Subcutaneous adipose tissue (tissue), 4 donors: ENCODE measurements around the gene TGM1. TPM values are rescaled to one million over a fixed set of nuclear protein-coding genes. Genes with fewer than 3 reads are reported as not detected.

Source experiments
- total RNA-seq, 4 donors: library from RNA; depleted of rRNA; stranded (reverse); fragments of >200 nt; gene quantifications; one replicate each; pipeline ENCODE4 v1.1.0, GENCODE V29; 2016
- TF ChIP-seq, protein P1 (sequence below): fragments of 450-650 bp; IDR thresholded peaks from one replicate; pipeline ENCODE4 v1.5.1; 2016; ENCODE audit warnings: low read depth, mild to moderate bottlenecking, control low read depth, antibody characterized with exemption, moderate library complexity

TGM1 gene
- total RNA-seq, 4 donors from 2014 or later: 0.49 to 1.3 (median 0.85) TPM; not detected in 1

DNA sequence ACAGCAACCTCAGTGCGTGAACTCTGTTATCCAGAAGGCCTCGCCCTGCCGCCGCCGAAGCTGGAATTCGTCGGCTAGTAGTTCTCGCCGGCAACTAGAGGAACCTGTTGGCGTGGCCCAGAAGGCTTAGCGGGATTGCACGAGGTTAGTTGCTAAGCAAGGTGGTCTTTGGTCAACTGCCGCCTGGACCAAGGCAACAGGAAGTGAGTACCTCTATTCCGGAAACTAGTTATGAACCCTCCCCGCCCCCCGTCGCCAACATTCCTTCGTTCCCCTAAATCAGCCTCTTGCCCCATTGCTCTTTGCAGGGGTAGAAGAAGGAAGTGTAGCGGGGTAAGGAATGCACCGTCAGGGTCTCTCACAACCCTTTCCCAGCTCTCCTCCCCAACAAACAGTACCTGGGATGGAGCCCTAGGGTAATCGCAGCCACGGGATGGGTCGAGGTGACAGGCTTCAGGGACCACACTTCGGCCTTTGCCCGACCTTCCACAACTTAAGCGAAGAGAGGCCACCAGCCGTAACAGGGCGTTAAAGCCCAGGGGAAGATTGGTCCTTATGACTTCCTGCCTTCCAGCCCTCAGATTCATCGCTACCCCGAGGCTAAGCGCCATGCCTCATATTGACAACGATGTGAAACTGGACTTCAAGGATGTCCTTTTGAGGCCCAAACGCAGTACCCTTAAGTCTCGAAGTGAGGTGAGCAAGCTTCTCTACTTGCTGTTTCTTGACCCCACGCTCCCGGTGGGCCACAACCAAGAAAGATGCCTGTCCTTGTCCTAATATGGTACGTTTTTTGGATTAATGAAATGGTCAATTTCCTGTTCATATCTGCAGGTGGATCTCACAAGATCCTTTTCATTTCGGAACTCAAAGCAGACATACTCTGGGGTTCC is 30.1 kb downstream of the TGM1 start, which contains the start of gene GMPR2:
Gene GMPR2, plus strand, starts transcription at position 285 of the 893 bp plus-strand sequence. Its CDS starts 325 bp downstream, at position 610.
- TF ChIP-seq, protein P1, sequence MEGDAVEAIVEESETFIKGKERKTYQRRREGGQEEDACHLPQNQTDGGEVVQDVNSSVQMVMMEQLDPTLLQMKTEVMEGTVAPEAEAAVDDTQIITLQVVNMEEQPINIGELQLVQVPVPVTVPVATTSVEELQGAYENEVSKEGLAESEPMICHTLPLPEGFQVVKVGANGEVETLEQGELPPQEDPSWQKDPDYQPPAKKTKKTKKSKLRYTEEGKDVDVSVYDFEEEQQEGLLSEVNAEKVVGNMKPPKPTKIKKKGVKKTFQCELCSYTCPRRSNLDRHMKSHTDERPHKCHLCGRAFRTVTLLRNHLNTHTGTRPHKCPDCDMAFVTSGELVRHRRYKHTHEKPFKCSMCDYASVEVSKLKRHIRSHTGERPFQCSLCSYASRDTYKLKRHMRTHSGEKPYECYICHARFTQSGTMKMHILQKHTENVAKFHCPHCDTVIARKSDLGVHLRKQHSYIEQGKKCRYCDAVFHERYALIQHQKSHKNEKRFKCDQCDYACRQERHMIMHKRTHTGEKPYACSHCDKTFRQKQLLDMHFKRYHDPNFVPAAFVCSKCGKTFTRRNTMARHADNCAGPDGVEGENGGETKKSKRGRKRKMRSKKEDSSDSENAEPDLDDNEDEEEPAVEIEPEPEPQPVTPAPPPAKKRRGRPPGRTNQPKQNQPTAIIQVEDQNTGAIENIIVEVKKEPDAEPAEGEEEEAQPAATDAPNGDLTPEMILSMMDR: no peak

DNA sequence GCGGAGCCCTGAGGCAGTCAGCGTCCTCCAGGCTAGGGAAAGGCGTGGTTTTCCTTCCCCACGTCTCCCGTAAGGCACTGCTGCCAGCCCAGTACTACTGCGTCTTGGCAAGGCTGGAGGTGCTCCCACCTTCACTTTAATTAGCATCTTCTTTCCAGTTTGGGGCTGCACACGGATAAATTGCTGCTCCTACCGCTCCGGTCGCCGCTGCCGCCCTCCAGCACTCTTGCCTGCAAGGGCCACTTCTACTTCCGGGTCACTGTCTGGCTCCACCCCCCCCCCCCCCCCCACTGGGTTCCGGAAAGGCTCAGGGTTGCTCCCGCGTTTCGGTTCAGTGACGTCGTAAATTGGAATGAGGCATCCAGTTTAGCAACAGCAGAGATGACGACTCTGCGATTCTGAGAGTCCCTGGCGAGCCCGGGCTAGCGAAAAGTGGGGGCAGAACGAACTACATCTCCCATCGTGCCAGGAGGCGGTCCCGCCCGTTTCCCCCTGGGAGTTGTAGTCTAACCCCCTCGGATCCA is 30.8 kb downstream of the TGM1 start, which contains the start of gene NEDD8:
Gene NEDD8, minus strand, starts transcription at position 247 of the 524 bp plus-strand sequence. Its CDS starts 100 bp downstream, at position 147.
- TF ChIP-seq, protein P1: no peak

DNA sequence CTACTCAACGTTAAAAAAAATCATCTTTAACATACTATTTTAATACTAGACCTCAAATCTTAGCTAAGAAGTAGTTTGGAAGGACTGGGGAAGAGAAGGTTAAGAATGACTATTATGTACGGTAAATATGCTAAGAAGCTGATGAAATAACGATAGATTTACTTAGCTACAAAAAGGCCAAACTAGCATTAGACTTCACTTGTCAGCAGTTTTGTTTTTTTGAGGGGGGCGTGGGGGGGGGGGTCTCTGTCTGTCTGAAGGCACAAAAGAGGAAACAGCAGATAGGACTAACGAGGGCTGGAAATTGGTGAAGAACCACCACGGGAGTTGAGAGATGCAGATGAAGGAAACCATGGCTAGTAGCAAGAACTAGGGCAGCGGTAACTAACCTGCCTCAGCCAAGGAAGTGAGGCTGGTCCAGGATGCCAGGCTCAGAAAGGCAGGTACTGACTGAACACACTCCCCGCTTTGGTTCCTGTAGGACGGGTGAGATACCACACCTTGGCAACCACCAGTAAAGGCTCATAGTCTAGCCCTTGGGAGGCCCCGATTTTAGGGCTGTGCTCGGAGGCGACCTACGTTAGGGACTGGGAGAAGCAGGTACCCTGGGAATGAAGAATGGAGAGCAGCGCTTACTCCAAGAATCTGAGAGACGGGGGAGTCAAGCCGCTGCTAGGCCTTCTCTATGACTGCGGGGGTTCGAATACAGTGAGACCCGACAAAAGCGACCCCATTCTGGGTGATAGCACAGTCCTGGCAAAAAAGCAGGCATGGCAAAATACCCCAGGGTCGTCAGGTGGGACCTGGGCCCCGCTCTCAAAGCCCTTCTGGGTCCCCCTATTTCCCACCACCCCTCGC is 31.5 kb downstream of the TGM1 start:
- TF ChIP-seq, protein P1: no peak

DNA sequence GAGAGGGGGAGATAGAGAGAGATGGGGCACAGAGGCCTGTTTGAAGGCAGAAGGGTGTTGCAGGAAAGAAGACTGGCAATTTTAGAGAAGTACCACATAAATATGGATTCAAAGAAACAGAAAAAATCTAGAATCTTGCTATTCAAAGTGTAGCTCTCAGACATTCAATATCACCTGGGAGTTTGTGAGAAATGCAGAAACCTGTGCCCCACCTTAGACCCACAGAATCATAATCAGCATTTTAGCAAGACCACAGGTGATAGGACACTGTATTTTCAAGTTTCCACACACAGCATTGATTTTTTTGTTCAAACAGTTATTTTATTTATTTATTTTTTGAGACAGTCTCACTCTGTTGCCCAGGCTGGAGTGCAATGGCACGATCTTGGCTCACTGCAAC is 34.1 kb downstream of the TGM1 start:
- TF ChIP-seq, protein P1: no peak

DNA sequence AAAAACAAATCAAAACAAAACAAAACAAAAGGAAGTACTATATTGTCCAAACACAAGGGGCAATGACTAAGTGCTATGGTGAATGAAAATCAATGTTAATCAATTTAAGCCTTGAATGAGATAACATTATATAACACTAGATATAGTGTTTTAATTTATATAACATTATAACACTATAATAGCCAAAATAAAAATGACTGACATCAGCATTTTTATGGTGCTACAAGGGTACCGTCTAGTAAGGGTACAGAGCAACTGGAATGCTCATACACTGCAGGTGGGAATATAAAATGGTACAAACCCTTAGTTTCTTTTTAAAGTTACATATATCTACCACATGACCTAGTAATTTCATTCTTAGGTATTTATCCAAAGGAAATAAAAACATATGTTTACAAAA is 36.5 kb downstream of the TGM1 start:
- TF ChIP-seq, protein P1: no peak

DNA sequence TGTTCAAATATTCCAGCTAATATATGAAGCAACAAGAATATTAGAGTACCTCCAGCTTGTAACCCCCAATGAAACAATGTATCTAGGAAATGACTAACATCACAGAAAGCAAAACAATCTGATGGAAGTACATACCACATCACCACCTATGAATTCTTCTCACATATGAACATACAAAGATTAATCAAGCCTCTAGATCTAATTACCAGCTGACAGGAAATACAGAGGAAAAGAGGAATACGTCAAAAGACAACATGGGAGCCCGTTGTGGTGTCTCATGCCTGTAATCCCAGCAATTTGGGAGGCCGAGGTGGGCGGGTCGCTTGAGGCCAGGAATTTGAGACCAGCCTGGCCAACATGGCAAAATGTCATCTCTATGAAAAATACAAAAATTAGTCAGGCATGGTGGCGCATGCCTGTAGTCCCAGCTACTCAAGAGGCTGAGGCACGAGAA is 38.3 kb downstream of the TGM1 start:
- TF ChIP-seq, protein P1: no peak
